Measurements from ENCODE around the gene PBX2.

Gene PBX2

GRCh38 chr6:32204268-32204715 is 14.3 kb upstream of the PBX2 start:
- Histone ChIP-seq H3K4me2 (no peak overlapping the region), H4K20me1 (no peaks in the 10 kb centered on the region), H3K36me3 (no peaks in the 10 kb centered on the region), H3K4me3 (no peak overlapping the region), H3K27ac (no peak overlapping the region), H3K9me3 (replicated peaks in 1 of 11) (0 out of 22 replicates have a peak, but pooled peaks cover 0 to 3% (median 0%) of the 10 kb centered on the region in 11 experiments), H3K4me1 (peaks cover 0 to 5% (median 0%) of the 10 kb centered on the region in 10 experiments; a peak in 2 of 20 replicates), H3K9ac (no peak overlapping the region), H3K27me3 (no peaks in the 10 kb centered on the region)
- TF ChIP-seq Cebpa-rat (IDR thresholded peaks at IDR 0.05), result no peak

- peaks cover 0 to 5% (median 0%) of the 10 kb centered on the region in 10 experiments; a peak in 2 of 20 replicates for H3K4me1 ChIP-seq
- no peak overlapping the region for H3K27ac ChIP-seq
These were observed 13.6 kb upstream of the PBX2 start for GRCh38 chr6:32203426-32204267.

GRCh38 chr6:32202186-32202585 is 12.2 kb upstream of the PBX2 start:
- Histone ChIP-seq H3K9ac (no peak overlapping the region), H4K20me1 (no peaks in the 10 kb centered on the region), H3K9me3 (replicated peaks in 1 of 11) (0 out of 22 replicates have a peak, but pooled peaks cover 0 to 3% (median 0%) of the 10 kb centered on the region in 11 experiments), H3K4me2 (peak overlapping the region in 2 of 11 experiments; percentile 17 to 20; a peak in 1 of 22 replicates), H3K4me1 (peaks cover 2 to 11% (median 8%) of the 10 kb centered on the region in 10 experiments), H3K27me3 (no peaks in the 10 kb centered on the region), H3K4me3 (no peak overlapping the region), H3K36me3 (no peaks in the 10 kb centered on the region), H3K27ac (no peak overlapping the region)
- no peak for TF ChIP-seq Cebpa-rat (IDR thresholded peaks at IDR 0.05)

More at GRCh38 chr6:32203426-32204267, 13.6 kb upstream of the PBX2 start:
- H4K20me1 ChIP-seq, result no peaks in the 10 kb centered on the region
- no peak for TF ChIP-seq Cebpa-rat (IDR thresholded peaks at IDR 0.05)
- H3K4me2 ChIP-seq, result no peak overlapping the region
- no peak overlapping the region for H3K9ac ChIP-seq
- H3K9me3 ChIP-seq (replicated peaks in 1 of 11), result 0 out of 22 replicates have a peak, but pooled peaks cover 0 to 3% (median 0%) of the 10 kb centered on the region in 11 experiments
- no peaks in the 10 kb centered on the region for H3K36me3 ChIP-seq
- no peaks in the 10 kb centered on the region for H3K27me3 ChIP-seq
- H3K4me3 ChIP-seq, result no peak overlapping the region

- no peak for TF ChIP-seq Cebpa-rat (IDR thresholded peaks at IDR 0.05)
- H4K20me1 ChIP-seq, result no peaks in the 10 kb centered on the region
- H3K27me3 ChIP-seq, result no peaks in the 10 kb centered on the region
- peaks cover 13 to 21% (median 19%) of the 10 kb centered on the region in 10 experiments for H3K4me1 ChIP-seq
- no peak overlapping the region for H3K27ac ChIP-seq
- no peak overlapping the region for H3K4me2 ChIP-seq
- no peaks in the 10 kb centered on the region for H3K9me3 ChIP-seq (replicated peaks in 1 of 11)
- H3K9ac ChIP-seq, result no peak overlapping the region
- H3K4me3 ChIP-seq, result no peak overlapping the region
- no peaks in the 10 kb centered on the region for H3K36me3 ChIP-seq
These were observed 10.9 kb upstream of the PBX2 start for GRCh38 chr6:32200711-32201475.

- Histone ChIP-seq H3K27ac (no peak overlapping the region), H3K4me1 (peaks cover 27 to 36% (median 31%) of the 10 kb centered on the region in 10 experiments), H3K9me3 (replicated peaks in 1 of 11) (no peaks in the 10 kb centered on the region), H3K9ac (no peak overlapping the region), H3K4me2 (no peak overlapping the region), H3K4me3 (no peak overlapping the region), H3K36me3 (no peaks in the 10 kb centered on the region), H4K20me1 (no peaks in the 10 kb centered on the region), H3K27me3 (no peaks in the 10 kb centered on the region)
- no peak for TF ChIP-seq Cebpa-rat (IDR thresholded peaks at IDR 0.05)
These were observed 8.9 kb upstream of the PBX2 start for GRCh38 chr6:32198866-32199265.

- Histone ChIP-seq H4K20me1 (no peaks in the 10 kb centered on the region), H3K4me1 (peaks cover 33 to 41% (median 37%) of the 10 kb centered on the region in 10 experiments), H3K27me3 (no peaks in the 10 kb centered on the region), H3K9ac (no peak overlapping the region), H3K27ac (no peak overlapping the region), H3K4me3 (no peak overlapping the region), H3K9me3 (replicated peaks in 1 of 11) (no peaks in the 10 kb centered on the region), H3K4me2 (no peak overlapping the region), H3K36me3 (no peaks in the 10 kb centered on the region)
- no peak for TF ChIP-seq Cebpa-rat (IDR thresholded peaks at IDR 0.05)
These were observed 8.3 kb upstream of the PBX2 start for GRCh38 chr6:32198345-32198696.

- Histone ChIP-seq H3K36me3 (no peaks in the 10 kb centered on the region), H3K9ac (peak overlapping the region; percentile 87 to 97 (median 92)), H4K20me1 (no peaks in the 10 kb centered on the region), H3K27ac (peak overlapping the region; percentile 91 to 99 (median 97)), H3K4me1 (peaks cover 41 to 47% (median 45%) of the 10 kb centered on the region in 10 experiments), H3K9me3 (replicated peaks in 1 of 11) (no peaks in the 10 kb centered on the region), H3K27me3 (no peaks in the 10 kb centered on the region), H3K4me2 (peak overlapping the region; percentile 80 to 99 (median 95)), H3K4me3 (peak overlapping the region; percentile 69 to 87 (median 78))
- TF ChIP-seq Cebpa-rat (IDR thresholded peaks at IDR 0.05), result no peak
These were observed 6.9 kb upstream of the PBX2 start for GRCh38 chr6:32196682-32197616.

GRCh38 chr6:32195902-32196681 is 6.1 kb upstream of the PBX2 start:
- no peak for TF ChIP-seq Cebpa-rat (IDR thresholded peaks at IDR 0.05)
- Histone ChIP-seq H3K27ac (peak overlapping the region; percentile 91 to 99 (median 97)), H3K4me1 (peaks cover 42 to 55% (median 52%) of the 10 kb centered on the region in 10 experiments), H3K9me3 (replicated peaks in 1 of 11) (no peaks in the 10 kb centered on the region), H3K36me3 (0 out of 22 replicates have a peak, but pooled peaks cover 0 to 3% (median 0%) of the 10 kb centered on the region in 11 experiments), H3K4me2 (peak overlapping the region; percentile 80 to 99 (median 95)), H4K20me1 (no peaks in the 10 kb centered on the region), H3K4me3 (peak overlapping the region; percentile 69 to 87 (median 78)), H3K9ac (peak overlapping the region; percentile 87 to 97 (median 92)), H3K27me3 (no peaks in the 10 kb centered on the region)
